Esophagus squamous epithelium (tissue), 5 donors: Measurements from ENCODE around the gene PREX1. TPM values are rescaled to one million over a fixed set of nuclear protein-coding genes. Genes with fewer than 3 reads are reported as not detected.

Experiments
- DNase-seq: peaks from one replicate; lab custom pipeline; 2025; lab: John Stamatoyannopoulos, UW
- H3K27ac ChIP-seq, 4 donors: fragments of 200-600 bp; sonication (generic); one replicate each; pipeline ENCODE4 v1.5.1; 2016 to 2019; ENCODE audit warnings: mild to moderate bottlenecking in 1 of 4
- H3K27me3 ChIP-seq, 4 donors: fragments of 200-600 bp; sonication (generic); 1 replicate in 3 of 4; 2 replicates in 1 of 4; pipeline versions ENCODE4 v1.5.1 to v1.6.0; 2017 to 2021; ENCODE audit warnings: antibody characterized with exemption in 1 of 4
- H3K36me3 ChIP-seq, 3 donors: fragments of 200-600 bp; sonication (generic); one replicate each; pipeline ENCODE4 v1.5.1; 2016 to 2019
- H3K4me1 ChIP-seq, 3 donors: fragments of 200-600 bp; sonication (generic); one replicate each; pipeline ENCODE4 v1.5.1; 2017 to 2019
- H3K4me3 ChIP-seq, 4 donors: fragments of 200-600 bp; sonication (generic); 1 replicate in 3 of 4; 2 replicates in 1 of 4; pipeline ENCODE4 v1.5.1; 2016 to 2019; ENCODE audit warnings: mild to moderate bottlenecking in 2 of 4, moderate library complexity in 1 of 4
- H3K9me3 ChIP-seq, 3 donors: fragments of 200-600 bp; sonication (generic); one replicate each; pipeline ENCODE4 v1.5.1; 2016 to 2019
- CTCF ChIP-seq, 6 experiments: fragments of 450-650 bp in 4 of 6; fragments of 200-600 bp in 2 of 6; sonication (generic) in 2 of 6; IDR thresholded peaks; one replicate each; pipeline ENCODE4 v1.5.1; 2016 to 2019; ENCODE audit warnings: antibody characterized with exemption in 6 of 6, mild to moderate bottlenecking in 4 of 6, moderate library complexity in 4 of 6
- POLR2A ChIP-seq, 4 donors: fragments of 450-650 bp; IDR thresholded peaks; one replicate each; pipeline ENCODE4 v1.6.1; 2017; ENCODE audit warnings: antibody characterized with exemption in 4 of 4, mild to moderate bottlenecking in 4 of 4, moderate library complexity in 3 of 4
- WGBS, 2 donors: methylation state at CpG; one replicate each; pipeline ENCODE4 v1.1.5; 2018; 5-methylcytosine and 5-hydroxymethylcytosine counted together
- intact Hi-C: fragments of 100-400 bp; cut with DNase I; formaldehyde crosslinking; loops from one replicate; pipeline ENCODE4 v1.15.0; 2022
- total RNA-seq, 4 donors: library from RNA; depleted of rRNA; stranded (reverse); fragments of >200 nt; gene quantifications; one replicate each; pipeline ENCODE4 v1.1.0, GENCODE V29; 2016
- donor health status: DM: yes; HTN: yes; CAD: no.

Gene PREX1
- total RNA-seq, 4 donors from 2014 or later = 4.9 to 25.9 (median 8.9) TPM

GRCh38 chr20:48612335-48612734, 215.5 kb downstream of the PREX1 start:
- H3K27ac ChIP-seq = no peak overlapping the region
- DNase-seq = no peak
- no peaks in the 10 kb centered on the region for H3K4me1 ChIP-seq
- TF ChIP-seq CTCF (IDR thresholded peaks at IDR 0.05) (no peak), POLR2A (IDR thresholded peaks at IDR 0.05) (no peak)
- no peaks in the 10 kb centered on the region for H3K36me3 ChIP-seq
- 70 to 75% methylated on average over 6 of the region's 6 CpGs for WGBS, 2 donors
- H3K27me3 ChIP-seq = peaks cover 0 to 1% (median 0%) of the 10 kb centered on the region in 4 donors
- H3K9me3 ChIP-seq = no peaks in the 10 kb centered on the region
- no peak overlapping the region for H3K4me3 ChIP-seq
- intact Hi-C loops = no loop called here

DNA sequence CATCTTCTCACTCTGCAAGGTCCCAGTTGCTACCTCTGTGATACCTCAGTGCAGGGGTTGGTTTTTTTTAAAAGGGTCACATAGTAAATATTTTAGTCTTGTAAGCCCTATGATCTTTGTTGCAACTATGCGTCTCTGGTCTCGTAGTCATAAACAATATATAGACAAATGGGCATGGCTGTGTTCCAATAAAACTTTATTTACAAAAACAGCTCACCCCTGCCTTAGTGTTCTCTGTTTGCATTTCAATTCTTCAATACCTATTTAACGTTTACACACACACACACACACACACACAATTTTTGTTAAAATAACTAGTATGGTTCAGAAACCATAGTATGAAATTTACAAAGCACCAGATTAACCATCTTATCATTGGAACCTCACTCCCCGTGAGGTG, 216.8 kb downstream of the PREX1 start:
- no peak for DNase-seq
- Histone ChIP-seq H3K4me1 (no peaks in the 10 kb centered on the region), H3K36me3 (no peaks in the 10 kb centered on the region), H3K4me3 (no peak overlapping the region), H3K27me3 (peaks cover 0 to 14% (median 0%) of the 10 kb centered on the region in 4 donors), H3K27ac (no peak overlapping the region), H3K9me3 (no peaks in the 10 kb centered on the region)
- 55 to 71% methylated on average over 4 of the region's 4 CpGs for WGBS, 2 donors
- TF ChIP-seq POLR2A (IDR thresholded peaks at IDR 0.05) = no peak
- intact Hi-C loops = no loop called here

- H3K27me3 ChIP-seq = peaks cover 0 to 26% (median 0%) of the 10 kb centered on the region in 4 donors
- no peaks in the 10 kb centered on the region for H3K4me1 ChIP-seq
- WGBS, 2 donors = 59 to 90% methylated on average over 4 to 5 of the region's 5 CpGs
- no peaks in the 10 kb centered on the region for H3K36me3 ChIP-seq
- no peak overlapping the region for H3K4me3 ChIP-seq
- intact Hi-C loops = no loop called here
- TF ChIP-seq POLR2A (IDR thresholded peaks at IDR 0.05) = no peak
- no peak for DNase-seq
- no peak overlapping the region for H3K27ac ChIP-seq
- no peaks in the 10 kb centered on the region for H3K9me3 ChIP-seq
Measured at GRCh38 chr20:48609491-48609978, 218.3 kb downstream of the PREX1 start.

- no peaks in the 10 kb centered on the region for H3K36me3 ChIP-seq
- H3K4me1 ChIP-seq = no peaks in the 10 kb centered on the region
- no peak for DNase-seq
- H3K4me3 ChIP-seq = no peak overlapping the region
- peaks cover 0 to 34% (median 0%) of the 10 kb centered on the region in 4 donors for H3K27me3 ChIP-seq
- intact Hi-C loops = no loop called here
- H3K9me3 ChIP-seq = no peaks in the 10 kb centered on the region
- 69 to 83% methylated on average over 3 of the region's 3 CpGs for WGBS, 2 donors
- TF ChIP-seq POLR2A (IDR thresholded peaks at IDR 0.05) (no peak), CTCF (IDR thresholded peaks at IDR 0.05) (no peak)
- H3K27ac ChIP-seq = no peak overlapping the region
Measured at GRCh38 chr20:48608756-48609155, 219.0 kb downstream of the PREX1 start.

DNA sequence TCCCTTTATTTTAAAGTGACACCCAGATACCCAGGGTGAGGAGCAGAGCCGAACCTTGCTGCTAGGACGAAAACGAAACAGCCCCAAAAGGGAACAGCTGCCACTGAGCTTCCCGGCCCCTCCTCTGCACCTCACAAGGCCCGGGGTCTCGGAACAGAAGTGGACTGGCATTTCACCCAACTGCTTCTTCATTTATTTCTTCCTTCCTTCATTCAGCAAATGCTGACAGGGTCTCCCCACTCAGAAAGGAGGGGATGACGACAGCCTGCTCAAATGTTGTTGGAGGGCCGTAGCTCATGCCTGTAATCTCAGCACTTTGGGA, 220.3 kb downstream of the PREX1 start:
- H3K27ac ChIP-seq = no peak overlapping the region
- H3K4me3 ChIP-seq = no peak overlapping the region
- H3K9me3 ChIP-seq = no peaks in the 10 kb centered on the region
- peaks cover 0 to 34% (median 0%) of the 10 kb centered on the region in 4 donors for H3K27me3 ChIP-seq
- no peaks in the 10 kb centered on the region for H3K36me3 ChIP-seq
- intact Hi-C loops = no loop called here
- TF ChIP-seq CTCF (IDR thresholded peaks at IDR 0.05) (no peak), POLR2A (IDR thresholded peaks at IDR 0.05) (no peak)
- WGBS, 2 donors = 93% methylated on average over 7 to 8 of the region's 8 CpGs
- DNase-seq = no peak
- H3K4me1 ChIP-seq = no peaks in the 10 kb centered on the region

- no peak overlapping the region for H3K27ac ChIP-seq
- no peak for DNase-seq
- H3K9me3 ChIP-seq = no peaks in the 10 kb centered on the region
- TF ChIP-seq POLR2A (IDR thresholded peaks at IDR 0.05) (no peak), CTCF (IDR thresholded peaks at IDR 0.05) (no peak)
- WGBS, 2 donors = 82 to 93% methylated on average over 2 to 3 of the region's 12 CpGs
- no peaks in the 10 kb centered on the region for H3K36me3 ChIP-seq
- H3K4me3 ChIP-seq = no peak overlapping the region
- H3K27me3 ChIP-seq = peaks cover 0 to 34% (median 0%) of the 10 kb centered on the region in 4 donors
- intact Hi-C loops = no loop called here
- no peaks in the 10 kb centered on the region for H3K4me1 ChIP-seq
Measured at GRCh38 chr20:48606841-48607543, 220.8 kb downstream of the PREX1 start.
